T-helper 17 cell (primary cell): Measurements from ENCODE around the gene TGFB2. TPM values are rescaled to one million over a fixed set of nuclear protein-coding genes. Genes with fewer than 3 reads are reported as not detected.

Source experiments
- ATAC-seq: fragments of 150-1000 bp; cut with Tn5 transposase; 2 replicates; pipeline ENCODE4 v1.10.0; 2021; ENCODE audit warnings: mild to moderate bottlenecking, moderate library complexity
- DNase-seq, 3 donors: peaks; one replicate each; pipeline versions ENCODE4 v3.0.0 to v3.0.0-alpha.2; 2020 to 2021
- H3K9me3 ChIP-seq: one replicate; pipeline ENCODE4 v1.7.0; 2013; ENCODE audit warnings: low read length, mild to moderate bottlenecking; ENCODE audit not compliant: control insufficient read depth, poor library complexity, severe bottlenecking
- H3K27ac Mint-ChIP-seq: one replicate; pipeline ENCODE4 v1.8.0; 2022; ENCODE audit warnings: mild to moderate bottlenecking, moderate library complexity, mixed read lengths
- H3K27me3 Mint-ChIP-seq: one replicate; pipeline ENCODE4 v1.8.0; 2022; ENCODE audit warnings: mixed read lengths
- H3K36me3 Mint-ChIP-seq: one replicate; pipeline ENCODE4 v1.8.0; 2022; ENCODE audit warnings: low read depth, mixed read lengths
- H3K4me1 Mint-ChIP-seq: one replicate; pipeline ENCODE4 v1.8.0; 2022; ENCODE audit warnings: mild to moderate bottlenecking, mixed read lengths
- H3K4me3 Mint-ChIP-seq: one replicate; pipeline ENCODE4 v1.8.0; 2022; ENCODE audit warnings: mild to moderate bottlenecking, moderate library complexity, mixed read lengths
- total RNA-seq, 4 donors: library from RNA in 2 of 4; stranded (reverse) in 2 of 4; gene quantifications; one replicate each; pipeline ENCODE4 v1.2.3 and lab custom pipeline; 2022 to 2026

Gene TGFB2
- total RNA-seq, 2 donors from 2014 or later: 0.17 to 3.0 TPM

GRCh38 chr1:218394416-218394815, 49.3 kb downstream of the TGFB2 start:
- H3K9me3 ChIP-seq: no peaks in the 10 kb centered on the region
- H3K27ac Mint-ChIP-seq: no peak overlapping the region
- DNase-seq (no peak), ATAC-seq (no peak)
- H3K36me3 Mint-ChIP-seq: peaks cover 2% of the 10 kb centered on the region
- H3K27me3 Mint-ChIP-seq: peaks cover 9% of the 10 kb centered on the region
- no peaks in the 10 kb centered on the region for H3K4me1 Mint-ChIP-seq
- no peak overlapping the region for H3K4me3 Mint-ChIP-seq

GRCh38 chr1:218394989-218395388, 49.9 kb downstream of the TGFB2 start:
- DNase-seq (no peak), ATAC-seq (no peak)
- H3K4me3 Mint-ChIP-seq: no peak overlapping the region
- no peaks in the 10 kb centered on the region for H3K9me3 ChIP-seq
- no peak overlapping the region for H3K27ac Mint-ChIP-seq
- H3K27me3 Mint-ChIP-seq: peaks cover 9% of the 10 kb centered on the region
- peaks cover 2% of the 10 kb centered on the region for H3K36me3 Mint-ChIP-seq
- H3K4me1 Mint-ChIP-seq: no peaks in the 10 kb centered on the region

- DNase-seq (no peak), ATAC-seq (no peak)
- H3K36me3 Mint-ChIP-seq: peaks cover 2% of the 10 kb centered on the region
- H3K9me3 ChIP-seq: no peaks in the 10 kb centered on the region
- H3K4me1 Mint-ChIP-seq: no peaks in the 10 kb centered on the region
- H3K4me3 Mint-ChIP-seq: no peak overlapping the region
- no peak overlapping the region for H3K27ac Mint-ChIP-seq
- peaks cover 13% of the 10 kb centered on the region for H3K27me3 Mint-ChIP-seq
Observed at GRCh38 chr1:218395916-218396315, 50.8 kb downstream of the TGFB2 start.

- H3K9me3 ChIP-seq: no peaks in the 10 kb centered on the region
- no peak for ATAC-seq
- Mint-ChIP-seq H3K4me1 (no peaks in the 10 kb centered on the region), H3K27me3 (peaks cover 31% of the 10 kb centered on the region), H3K4me3 (no peak overlapping the region), H3K27ac (no peak overlapping the region), H3K36me3 (peaks cover 5% of the 10 kb centered on the region)
- DNase-seq: no peak
Observed at GRCh38 chr1:218397752-218398339, 52.7 kb downstream of the TGFB2 start.

- no peak overlapping the region for H3K4me3 Mint-ChIP-seq
Observed at GRCh38 chr1:218400624-218401023, 55.5 kb downstream of the TGFB2 start.

GRCh38 chr1:218401441-218401997, 56.4 kb downstream of the TGFB2 start:
- Mint-ChIP-seq H3K36me3 (peaks cover 5% of the 10 kb centered on the region), H3K27ac (no peak overlapping the region), H3K4me1 (no peaks in the 10 kb centered on the region), H3K4me3 (no peak overlapping the region), H3K27me3 (peaks cover 48% of the 10 kb centered on the region)
- DNase-seq: no peak
- no peak for ATAC-seq
- no peaks in the 10 kb centered on the region for H3K9me3 ChIP-seq

More at GRCh38 chr1:218400624-218401023, 55.5 kb downstream of the TGFB2 start:
- no peak for ATAC-seq
- H3K9me3 ChIP-seq: no peaks in the 10 kb centered on the region
- H3K27me3 Mint-ChIP-seq: peaks cover 43% of the 10 kb centered on the region
- H3K4me1 Mint-ChIP-seq: no peaks in the 10 kb centered on the region
- no peak overlapping the region for H3K27ac Mint-ChIP-seq
- peaks cover 5% of the 10 kb centered on the region for H3K36me3 Mint-ChIP-seq
- no peak for DNase-seq

- no peak overlapping the region for H3K27ac Mint-ChIP-seq
- ATAC-seq: no peak
Observed at GRCh38 chr1:218401998-218402785, 57.1 kb downstream of the TGFB2 start.

GRCh38 chr1:218402786-218403120, 57.6 kb downstream of the TGFB2 start:
- Mint-ChIP-seq H3K27ac (no peak overlapping the region), H3K36me3 (peaks cover 5% of the 10 kb centered on the region), H3K4me1 (no peaks in the 10 kb centered on the region), H3K27me3 (peaks cover 44% of the 10 kb centered on the region), H3K4me3 (no peak overlapping the region)
- ATAC-seq: no peak
- DNase-seq: no peak
- H3K9me3 ChIP-seq: no peaks in the 10 kb centered on the region

More at GRCh38 chr1:218401998-218402785, 57.1 kb downstream of the TGFB2 start:
- H3K27me3 Mint-ChIP-seq: peaks cover 48% of the 10 kb centered on the region
- no peak for DNase-seq
- H3K9me3 ChIP-seq: no peaks in the 10 kb centered on the region
- peaks cover 5% of the 10 kb centered on the region for H3K36me3 Mint-ChIP-seq
- H3K4me1 Mint-ChIP-seq: no peaks in the 10 kb centered on the region
- no peak overlapping the region for H3K4me3 Mint-ChIP-seq

GRCh38 chr1:218403300-218403699, 58.2 kb downstream of the TGFB2 start:
- Mint-ChIP-seq H3K4me3 (no peak overlapping the region), H3K27me3 (peaks cover 39% of the 10 kb centered on the region), H3K27ac (no peak overlapping the region), H3K36me3 (peaks cover 3% of the 10 kb centered on the region), H3K4me1 (no peaks in the 10 kb centered on the region)
- H3K9me3 ChIP-seq: no peaks in the 10 kb centered on the region
- no peak for ATAC-seq
- no peak for DNase-seq

- Mint-ChIP-seq H3K4me1 (no peaks in the 10 kb centered on the region), H3K27ac (no peak overlapping the region), H3K27me3 (peaks cover 39% of the 10 kb centered on the region), H3K36me3 (no peaks in the 10 kb centered on the region), H3K4me3 (no peak overlapping the region)
- H3K9me3 ChIP-seq: no peaks in the 10 kb centered on the region
- DNase-seq (no peak), ATAC-seq (no peak)
Observed at GRCh38 chr1:218407630-218408029, 62.5 kb downstream of the TGFB2 start.

GRCh38 chr1:218408135-218408534, 63.0 kb downstream of the TGFB2 start:
- Mint-ChIP-seq H3K4me1 (no peaks in the 10 kb centered on the region), H3K4me3 (no peak overlapping the region), H3K27me3 (peaks cover 34% of the 10 kb centered on the region), H3K27ac (no peak overlapping the region), H3K36me3 (no peaks in the 10 kb centered on the region)
- ATAC-seq (no peak), DNase-seq (no peak)
- no peaks in the 10 kb centered on the region for H3K9me3 ChIP-seq

- no peak overlapping the region for H3K27ac Mint-ChIP-seq
- H3K9me3 ChIP-seq: no peaks in the 10 kb centered on the region
- ATAC-seq: no peak
- no peak for DNase-seq
- no peaks in the 10 kb centered on the region for H3K36me3 Mint-ChIP-seq
- peaks cover 26% of the 10 kb centered on the region for H3K27me3 Mint-ChIP-seq
- no peaks in the 10 kb centered on the region for H3K4me1 Mint-ChIP-seq
- H3K4me3 Mint-ChIP-seq: no peak overlapping the region
Observed at GRCh38 chr1:218408942-218409341, 63.8 kb downstream of the TGFB2 start.

- peaks cover 25% of the 10 kb centered on the region for H3K27me3 Mint-ChIP-seq
- DNase-seq: no peak
- no peak for ATAC-seq
Observed at GRCh38 chr1:218409946-218410510, 64.9 kb downstream of the TGFB2 start.

More at GRCh38 chr1:218409946-218410510, 64.9 kb downstream of the TGFB2 start:
- Mint-ChIP-seq H3K4me1 (no peaks in the 10 kb centered on the region), H3K4me3 (no peak overlapping the region), H3K36me3 (no peaks in the 10 kb centered on the region), H3K27ac (no peak overlapping the region)
- H3K9me3 ChIP-seq: no peaks in the 10 kb centered on the region
